ENCODE measurements around the gene PIGK.
"Not testable (repeated sequence)": the region's sequence is repeated elsewhere in the genome, so short reads cannot be mapped to it uniquely, and the experiment has no call there.

PIGK gene

DNA sequence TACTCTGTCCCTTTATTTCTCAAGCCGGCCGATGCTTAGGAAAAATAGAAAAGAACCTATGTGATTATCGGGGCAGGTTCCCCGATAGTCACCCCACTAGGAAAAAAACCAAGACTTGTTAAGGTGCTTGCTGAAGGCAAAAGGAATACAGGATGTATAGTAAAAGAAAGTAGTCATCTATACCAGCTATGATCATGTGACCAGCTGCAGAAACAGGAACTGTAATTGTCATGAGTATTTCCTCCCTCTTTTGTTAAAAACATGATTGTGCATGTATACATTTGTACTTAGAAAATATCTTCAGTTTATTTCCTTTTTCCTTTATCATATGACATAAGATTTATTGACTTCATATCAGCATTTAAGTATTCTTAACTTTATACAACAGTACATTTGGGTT, 30.5 kb downstream of the PIGK start:
- no peak for DNase-seq

- DNase-seq, result not testable (repeated sequence)
These were observed 32.3 kb downstream of the PIGK start for GRCh38 chr1:77186907-77187306.

GRCh38 chr1:77182083-77182482, 37.1 kb downstream of the PIGK start:
- no peak for DNase-seq

- DNase-seq, result no peak
These were observed 39.6 kb downstream of the PIGK start for GRCh38 chr1:77179632-77180031.

DNA sequence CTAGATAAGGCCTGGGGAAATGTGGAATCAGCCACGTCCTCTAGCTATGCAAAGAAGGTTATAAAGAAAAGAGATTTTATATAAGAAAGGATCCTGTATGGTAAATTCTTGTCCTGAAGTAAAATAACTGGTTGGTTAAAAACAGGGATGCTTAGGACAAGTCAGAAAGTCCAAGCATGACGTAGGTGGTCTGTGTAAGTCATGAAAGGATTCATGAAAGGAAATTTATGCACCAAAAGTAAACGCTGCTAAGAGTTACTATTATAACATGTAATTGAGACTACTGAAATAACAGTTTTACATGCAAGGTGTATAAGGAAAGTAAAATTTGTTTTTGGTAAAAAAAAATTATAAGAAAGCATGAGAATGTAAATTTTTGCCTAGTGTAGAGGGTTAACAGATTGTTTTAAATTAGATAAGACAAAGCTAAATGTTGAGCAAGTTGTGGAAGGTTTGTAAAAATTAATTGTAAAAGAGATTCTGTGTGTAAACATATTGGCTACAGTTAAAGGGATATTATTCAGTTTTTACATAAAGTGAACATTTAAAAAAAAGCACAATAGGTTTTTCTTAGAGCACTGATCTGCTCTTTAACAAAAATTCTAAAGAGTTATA, 43.9 kb downstream of the PIGK start:
- DNase-seq, result peak in 1 of 2 experiments; percentile 9

- DNase-seq, result no peak
These were observed 48.5 kb downstream of the PIGK start for GRCh38 chr1:77170687-77171086.

- DNase-seq, result peak; percentile 65 to 71
These were observed 50.9 kb downstream of the PIGK start for GRCh38 chr1:77168358-77168757.

DNA sequence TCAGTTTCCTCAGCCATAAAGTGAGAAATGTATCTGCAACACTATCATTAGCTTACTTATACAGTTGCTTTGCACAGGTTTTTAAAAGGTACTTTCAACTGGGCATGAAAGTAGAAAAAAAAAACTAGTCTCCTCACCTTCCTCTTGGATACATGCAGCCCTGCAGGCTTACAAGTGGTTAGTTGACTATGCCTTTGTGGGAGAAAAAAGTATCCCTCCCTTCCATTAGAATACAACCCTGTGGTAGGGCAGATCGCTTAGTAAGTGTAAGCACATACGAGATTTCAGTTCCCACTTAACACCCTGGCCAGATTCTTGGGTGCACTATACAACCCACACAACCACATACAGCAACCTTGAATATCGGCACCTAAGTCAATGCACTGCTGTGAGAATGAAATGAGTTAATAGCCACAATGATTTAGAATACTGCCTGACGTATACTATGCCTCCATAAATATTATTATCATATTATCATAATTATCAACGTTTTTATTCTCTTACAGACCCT, 54.7 kb downstream of the PIGK start:
- peak in 1 of 2 experiments; percentile 34 for DNase-seq

DNA sequence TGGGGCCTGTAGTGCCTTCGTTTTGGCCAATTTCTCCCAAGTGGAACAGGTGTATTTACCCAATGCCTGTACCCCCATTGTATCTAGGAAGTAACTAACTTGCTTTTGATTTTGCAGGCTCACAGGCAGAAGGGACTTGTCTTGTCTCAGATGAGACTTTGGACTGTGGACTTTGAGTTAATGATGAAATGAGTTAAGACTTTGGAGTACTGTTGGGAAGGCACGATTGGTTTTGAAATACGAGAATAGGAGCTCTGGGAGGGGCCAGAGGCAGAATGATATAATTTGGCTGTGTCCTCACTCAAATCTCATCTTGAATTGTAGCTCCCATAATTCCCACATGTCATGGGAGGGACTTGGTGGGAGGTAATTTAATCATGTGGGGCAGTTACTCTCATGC, 59.5 kb downstream of the PIGK start:
- DNase-seq, result not testable (repeated sequence)

DNA sequence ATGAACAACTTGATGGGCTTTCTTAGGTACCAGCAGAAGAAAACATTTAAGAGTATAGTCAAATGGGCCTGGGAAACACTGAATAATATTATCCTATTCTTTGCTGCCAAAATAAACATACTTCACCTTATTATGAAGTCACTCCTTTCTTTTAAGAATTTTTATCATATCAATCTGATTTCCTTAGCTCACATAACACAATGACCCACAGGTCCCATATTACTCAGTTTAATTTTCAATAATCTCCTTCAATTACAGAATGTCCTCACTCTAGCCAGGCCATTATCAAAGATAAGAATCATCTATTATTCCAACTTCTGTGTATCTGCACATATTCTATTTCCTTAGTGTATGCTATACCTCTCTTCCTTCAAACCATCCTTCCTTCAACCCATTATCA, 63.0 kb downstream of the PIGK start:
- no peak for DNase-seq

DNA sequence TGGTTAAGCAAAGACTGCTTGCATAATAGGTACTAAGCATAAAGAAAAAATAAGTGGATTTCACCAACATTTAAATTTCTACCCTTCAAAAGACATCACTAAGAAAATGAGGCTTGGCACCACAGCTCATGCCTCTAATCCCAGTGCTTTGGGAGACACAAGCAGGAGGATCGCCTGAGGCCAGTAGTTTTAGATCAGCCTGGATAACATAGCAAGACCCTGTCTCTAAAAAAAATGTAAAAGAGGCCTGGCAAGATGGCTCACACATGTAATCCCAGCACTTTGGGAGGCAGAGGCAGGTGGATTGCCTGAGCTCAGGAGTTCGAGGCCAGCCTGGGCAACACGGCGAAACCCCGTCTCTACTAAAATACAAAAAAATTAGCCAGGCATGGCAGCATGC, 73.0 kb downstream of the PIGK start:
- no peak for DNase-seq

- peak in 1 of 2 experiments; percentile 39 for DNase-seq
These were observed 75.6 kb downstream of the PIGK start for GRCh38 chr1:77143529-77144121.

DNA sequence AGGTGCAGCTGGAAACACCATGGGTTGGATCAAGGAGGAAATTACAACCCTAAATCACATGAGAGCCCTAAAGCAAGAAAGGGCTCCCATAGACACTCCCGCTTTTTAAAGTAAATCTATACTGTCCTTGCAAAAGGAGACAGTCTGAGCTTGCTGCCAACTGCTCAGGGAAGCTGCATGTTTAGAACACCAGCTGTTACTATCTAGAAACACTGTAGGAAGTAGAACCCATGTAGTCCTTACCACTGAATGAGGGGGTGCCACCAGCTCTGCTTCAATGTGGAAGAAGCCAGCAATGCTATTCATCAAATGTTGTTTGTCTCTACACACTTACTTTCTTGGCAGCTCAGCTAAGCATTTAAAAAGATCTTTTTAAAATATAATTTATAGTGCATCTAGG, 79.8 kb downstream of the PIGK start:
- no peak for DNase-seq

GRCh38 chr1:77134359-77134758, 84.9 kb downstream of the PIGK start:
- DNase-seq, result no peak

DNA sequence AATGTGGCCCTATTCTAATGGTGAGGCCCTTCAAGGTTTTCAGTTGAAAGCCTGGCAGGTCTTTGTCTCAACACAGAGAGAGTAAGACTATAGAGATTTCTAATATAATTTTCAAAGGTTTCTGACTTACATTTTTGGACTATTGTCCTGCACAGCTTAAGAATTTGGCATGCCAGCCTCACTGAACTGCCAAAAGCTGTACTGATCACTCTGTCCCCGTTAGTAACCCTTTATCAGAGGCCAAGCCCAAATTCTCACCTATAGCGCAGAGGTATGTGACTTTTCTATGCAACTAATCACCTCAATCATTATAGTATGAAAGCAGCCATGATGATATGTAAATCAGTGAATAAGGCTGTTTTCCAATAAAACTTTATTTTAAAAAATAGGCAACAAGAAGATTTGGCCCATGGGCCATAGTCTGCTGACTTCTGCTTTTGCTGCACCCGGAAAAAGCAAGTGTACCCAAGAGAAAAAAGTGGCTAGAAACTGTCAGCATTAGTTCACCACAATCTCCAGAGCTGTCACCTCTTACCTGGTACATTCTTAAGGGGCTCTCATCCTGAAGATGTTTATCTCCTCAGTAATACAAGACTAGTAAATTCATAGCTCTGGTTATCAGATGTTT, 85.4 kb downstream of the PIGK start:
- no peak for DNase-seq

DNA sequence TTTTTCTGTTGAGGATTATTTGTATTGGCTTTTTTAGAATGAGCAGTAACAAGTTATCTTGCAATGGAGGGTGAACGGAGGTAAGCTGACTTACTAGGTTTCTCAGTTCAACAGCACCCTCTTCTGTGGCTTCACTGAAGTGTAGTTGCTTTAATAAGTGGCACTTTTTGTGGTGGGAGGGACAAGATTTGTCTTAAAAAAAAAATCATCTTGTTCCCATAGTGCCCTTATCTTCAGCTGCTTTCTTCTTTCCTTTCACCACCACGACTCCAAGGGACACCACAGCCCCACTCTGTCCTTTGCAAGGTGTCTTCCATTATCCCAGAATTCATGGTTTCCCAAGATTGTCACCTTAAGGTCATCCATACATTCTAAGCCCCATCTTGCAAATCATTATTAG, 92.9 kb downstream of the PIGK start:
- peak; percentile 79 to 82 for DNase-seq

GRCh38 chr1:77121503-77121902, 97.7 kb downstream of the PIGK start:
- no peak for DNase-seq

DNA sequence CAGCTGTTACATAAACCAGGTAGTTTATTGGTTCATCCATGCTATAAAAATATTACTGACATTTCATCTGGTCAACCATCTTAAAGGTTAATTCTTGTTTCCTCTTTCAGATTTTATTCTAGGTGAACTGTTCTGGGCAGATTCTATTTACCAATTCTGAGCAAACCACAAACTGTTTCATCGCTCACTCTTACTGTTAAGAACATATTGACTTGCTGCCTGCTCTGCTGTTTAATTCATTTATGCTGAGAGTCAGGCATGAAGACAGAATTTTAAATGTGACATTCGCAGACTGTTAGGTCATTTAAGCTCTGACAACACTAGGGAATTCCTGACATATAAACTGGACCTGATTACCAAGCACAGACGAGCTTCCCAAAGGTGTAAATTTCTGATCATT, 98.3 kb downstream of the PIGK start:
- DNase-seq, result no peak

- no peak for DNase-seq
These were observed 100.5 kb downstream of the PIGK start for GRCh38 chr1:77118712-77119111.

DNA sequence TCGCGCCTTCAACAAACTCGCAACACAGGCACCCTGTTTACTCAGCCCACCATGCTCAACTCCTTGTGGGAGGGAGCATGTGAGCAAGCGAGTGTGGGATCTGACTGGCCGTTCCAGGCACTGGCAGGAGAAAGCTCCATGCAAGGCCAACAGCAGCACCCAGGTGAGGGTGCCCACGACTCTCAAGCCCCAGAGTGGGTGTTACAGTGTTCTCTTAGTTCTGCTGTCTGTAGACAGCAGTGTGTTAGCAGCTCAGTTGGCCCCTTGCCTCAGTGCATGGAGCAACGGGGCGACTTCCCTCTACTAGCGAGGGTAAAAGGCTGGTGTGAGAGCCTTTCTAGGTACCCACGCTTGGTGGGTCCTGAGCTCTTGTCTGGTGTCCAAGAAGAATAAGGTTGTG, 114.6 kb downstream of the PIGK start:
- no peak for DNase-seq

DNA sequence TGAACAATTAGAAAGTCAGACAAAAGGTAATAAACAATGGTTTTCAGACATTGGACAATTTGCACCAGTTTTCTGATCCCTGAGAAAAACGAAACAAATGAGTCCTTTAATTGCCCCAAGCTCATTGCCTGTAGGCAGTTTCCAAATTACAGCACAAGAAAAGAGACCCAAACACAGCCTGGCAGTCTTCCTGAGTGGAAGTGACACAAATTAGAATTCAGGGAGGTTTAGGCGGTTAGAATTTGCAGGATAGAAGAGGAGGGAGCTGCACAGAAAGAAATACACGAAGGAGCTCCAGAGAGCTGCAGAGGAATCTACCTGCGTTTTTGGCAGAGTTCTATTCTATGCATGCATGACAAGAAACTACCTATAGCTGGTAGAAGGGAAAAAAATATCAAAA, 115.7 kb downstream of the PIGK start:
- no peak for DNase-seq

GRCh38 chr1:77100875-77101274, 118.4 kb downstream of the PIGK start:
- no peak for DNase-seq

DNA sequence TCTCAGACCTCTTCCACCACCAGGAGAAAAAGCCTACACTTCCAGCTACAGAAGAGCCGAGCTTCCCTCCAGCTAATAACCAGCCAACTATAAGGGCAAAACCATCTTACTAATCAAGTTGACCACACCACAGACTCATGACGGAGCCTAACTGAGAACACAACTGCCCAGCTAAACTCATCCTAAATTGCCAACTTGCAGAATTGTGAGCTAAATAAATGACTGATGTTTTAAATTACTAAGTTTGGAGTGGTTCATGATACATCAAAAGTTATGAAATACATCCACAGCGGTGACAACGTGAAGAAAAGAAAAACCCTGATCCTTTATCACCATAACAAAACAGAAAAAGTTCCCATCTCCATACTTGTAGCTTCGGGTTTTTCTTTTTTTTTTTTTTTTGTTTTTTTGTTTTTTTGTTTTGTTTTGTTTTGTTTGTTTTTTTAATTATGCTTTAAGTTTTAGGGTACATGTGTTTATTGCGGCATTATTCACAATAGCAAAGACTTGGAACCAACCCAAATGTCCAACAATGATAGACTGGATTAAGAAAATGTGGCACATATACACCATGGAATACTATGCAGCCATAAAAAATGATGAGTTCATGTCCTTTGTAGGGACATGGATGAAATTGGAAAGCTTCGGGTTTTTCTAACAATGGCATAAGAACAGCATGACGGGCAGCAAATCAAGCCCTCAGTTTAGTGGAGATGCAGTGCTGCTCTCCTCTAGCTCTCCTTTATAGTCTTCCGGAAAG, 122.6 kb downstream of the PIGK start:
- no peak for DNase-seq

- DNase-seq, result peak; percentile 19 to 44
These were observed 124.0 kb downstream of the PIGK start for GRCh38 chr1:77095236-77095635.

All from NCI-H526 (cell line).